Peyer's patch (tissue), 4 donors: ENCODE results near the gene GNE. TPM values are rescaled to one million over a fixed set of nuclear protein-coding genes. Genes with fewer than 3 reads are reported as not detected.
"Not testable (repeated sequence)": the region's sequence is repeated elsewhere in the genome, so short reads cannot be mapped to it uniquely, and the experiment has no call there.

Experiments used
- DNase-seq, 3 donors: peaks; one replicate each; pipeline ENCODE4 v3.0.0-alpha.2; 2017 to 2019
- H3K27ac ChIP-seq, 4 donors: fragments of 200-600 bp; sonication (generic); one replicate each; pipeline ENCODE4 v1.5.1; 2016 to 2019
- H3K27me3 ChIP-seq, 2 donors: fragments of 200-600 bp; sonication (generic); one replicate each; pipeline ENCODE4 v1.5.1; 2019
- H3K36me3 ChIP-seq, 3 donors: fragments of 200-600 bp; sonication (generic); one replicate each; pipeline ENCODE4 v1.5.1; 2016 to 2019
- H3K4me1 ChIP-seq, 4 donors: fragments of 200-600 bp; sonication (generic); one replicate each; pipeline ENCODE4 v1.5.1; 2016 to 2019
- H3K4me3 ChIP-seq, 4 donors: fragments of 200-600 bp; sonication (generic); 1 replicate in 3 of 4; 2 replicates in 1 of 4; pipeline ENCODE4 v1.5.1; 2016 to 2019; ENCODE audit warnings: mild to moderate bottlenecking in 1 of 4
- H3K9me3 ChIP-seq, 4 donors: fragments of 200-600 bp; sonication (generic); one replicate each; pipeline ENCODE4 v1.5.1; 2016 to 2019; ENCODE audit warnings: mild to moderate bottlenecking in 1 of 4
- CTCF ChIP-seq, 6 experiments: fragments of 450-650 bp in 4 of 6; fragments of 200-600 bp in 2 of 6; sonication (generic) in 1 of 6; IDR thresholded peaks; one replicate each; pipeline ENCODE4 v1.5.1; 2017 to 2019; ENCODE audit warnings: antibody characterized with exemption in 6 of 6, mild to moderate bottlenecking in 3 of 6, moderate library complexity in 1 of 6
- POLR2A ChIP-seq, 2 donors: fragments of 450-650 bp; IDR thresholded peaks; one replicate each; pipeline ENCODE4 v1.5.1; 2017; ENCODE audit warnings: antibody characterized with exemption in 2 of 2, mild to moderate bottlenecking in 2 of 2, moderate library complexity in 2 of 2
- total RNA-seq, 4 donors: library from RNA; depleted of rRNA; stranded (reverse); fragments of >200 nt; gene quantifications; one replicate each; pipeline ENCODE4 v1.1.0, GENCODE V29; 2016

The GNE gene
- total RNA-seq, 4 donors from 2014 or later: 18.4 to 47.0 (median 23.5) TPM

- Histone ChIP-seq H3K36me3 (no peaks in the 10 kb centered on the region), H3K9me3 (no peaks in the 10 kb centered on the region), H3K27ac (no peak overlapping the region), H3K27me3 (no peaks in the 10 kb centered on the region), H3K4me3 (no peak overlapping the region), H3K4me1 (no peaks in the 10 kb centered on the region)
- TF ChIP-seq CTCF (IDR thresholded peaks at IDR 0.05) (no peak), POLR2A (IDR thresholded peaks at IDR 0.05) (no peak)
- DNase-seq: no peak
Measured at GRCh38 chr9:36177571-36177970, 80.7 kb downstream of the GNE start.

GRCh38 chr9:36176496-36176895 is 81.8 kb downstream of the GNE start:
- not testable (repeated sequence) for H3K27ac ChIP-seq, H3K4me3 ChIP-seq, DNase-seq, H3K9me3 ChIP-seq, H3K36me3 ChIP-seq, H3K27me3 ChIP-seq, H3K4me1 ChIP-seq

DNA sequence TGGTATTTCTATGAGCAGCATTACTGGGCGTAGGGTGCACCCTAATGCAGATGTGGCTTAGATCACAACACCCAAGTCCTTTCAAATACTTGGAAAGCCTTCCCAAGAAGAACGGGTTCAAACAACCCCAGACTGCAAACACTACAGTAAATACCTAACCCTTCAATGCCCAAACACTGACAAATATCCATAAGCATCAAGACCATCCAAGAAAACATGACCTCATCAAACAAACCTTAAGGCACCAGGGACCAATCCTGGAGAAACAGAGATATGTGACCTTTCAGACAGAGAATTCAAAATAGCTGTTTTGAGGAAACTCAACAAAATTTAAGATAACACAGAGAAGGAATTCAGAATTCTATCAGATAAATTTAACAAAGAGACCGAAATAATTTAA is 83.0 kb downstream of the GNE start:
- not testable (repeated sequence) for H3K9me3 ChIP-seq, DNase-seq, H3K4me3 ChIP-seq

GRCh38 chr9:36174731-36175130 is 83.5 kb downstream of the GNE start:
- no peaks in the 10 kb centered on the region for H3K27me3 ChIP-seq
- no peaks in the 10 kb centered on the region for H3K9me3 ChIP-seq
- no peaks in the 10 kb centered on the region for H3K36me3 ChIP-seq
- H3K4me3 ChIP-seq: no peak overlapping the region
- no peaks in the 10 kb centered on the region for H3K4me1 ChIP-seq
- no peak for DNase-seq
- no peak for TF ChIP-seq CTCF (IDR thresholded peaks at IDR 0.05)
- TF ChIP-seq POLR2A (IDR thresholded peaks at IDR 0.05): no peak
- no peak overlapping the region for H3K27ac ChIP-seq

More for the DNA sequence above, 83.0 kb downstream of the GNE start:
- H3K27ac ChIP-seq, H3K4me1 ChIP-seq, H3K27me3 ChIP-seq, H3K36me3 ChIP-seq: not testable (repeated sequence)

GRCh38 chr9:36174271-36174670 is 84.0 kb downstream of the GNE start:
- no peaks in the 10 kb centered on the region for H3K9me3 ChIP-seq
- no peak for TF ChIP-seq POLR2A (IDR thresholded peaks at IDR 0.05)
- no peak for TF ChIP-seq CTCF (IDR thresholded peaks at IDR 0.05)

DNA sequence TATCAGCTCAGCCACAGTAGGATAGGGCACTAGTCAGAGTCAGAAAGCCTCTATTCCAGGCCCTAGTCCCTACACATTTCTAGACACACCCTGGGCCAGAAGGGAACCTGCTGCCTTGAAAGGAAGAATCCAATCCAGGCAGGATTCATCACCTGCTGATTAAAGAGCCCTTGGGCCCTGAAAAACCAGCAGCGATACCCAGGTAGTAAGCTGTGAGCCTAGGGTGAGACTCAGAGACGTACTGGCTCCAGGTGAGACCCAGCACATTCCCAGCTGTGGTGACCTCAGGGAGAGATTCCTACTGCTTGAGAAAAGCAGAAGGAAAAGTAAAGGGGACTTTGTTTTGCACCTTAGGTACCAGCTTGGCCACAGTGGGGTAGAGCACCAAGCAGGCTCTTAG is 84.4 kb downstream of the GNE start:
- Histone ChIP-seq H3K4me3 (no peak overlapping the region), H3K9me3 (no peaks in the 10 kb centered on the region), H3K27ac (no peak overlapping the region), H3K36me3 (no peaks in the 10 kb centered on the region), H3K27me3 (no peaks in the 10 kb centered on the region), H3K4me1 (no peaks in the 10 kb centered on the region)
- TF ChIP-seq CTCF (IDR thresholded peaks at IDR 0.05) (no peak), POLR2A (IDR thresholded peaks at IDR 0.05) (no peak)
- no peak for DNase-seq

More at GRCh38 chr9:36174271-36174670, 84.0 kb downstream of the GNE start:
- no peak overlapping the region for H3K4me3 ChIP-seq
- H3K4me1 ChIP-seq: no peaks in the 10 kb centered on the region
- H3K36me3 ChIP-seq: no peaks in the 10 kb centered on the region
- DNase-seq: no peak
- no peaks in the 10 kb centered on the region for H3K27me3 ChIP-seq
- H3K27ac ChIP-seq: no peak overlapping the region

GRCh38 chr9:36170531-36170930 is 87.7 kb downstream of the GNE start:
- Histone ChIP-seq H3K27me3 (no peaks in the 10 kb centered on the region), H3K9me3 (no peaks in the 10 kb centered on the region), H3K4me1 (peaks cover 0 to 4% (median 0%) of the 10 kb centered on the region in 4 donors), H3K27ac (no peak overlapping the region), H3K36me3 (no peaks in the 10 kb centered on the region), H3K4me3 (no peak overlapping the region)
- no peak for TF ChIP-seq CTCF (IDR thresholded peaks at IDR 0.05)
- no peak for TF ChIP-seq POLR2A (IDR thresholded peaks at IDR 0.05)
- DNase-seq: no peak
